NCI-H2081 (cell line): ENCODE data around the gene LRMDA.

Experiments
- DNase-seq, 2 experiments: peaks; one replicate each; lab custom pipeline; 2025; lab: John Stamatoyannopoulos, UW

The LRMDA gene

GRCh38 chr10:75916906-75917305, 485.5 kb downstream of the LRMDA start:
- DNase-seq: no peak

GRCh38 chr10:75919913-75920312, 488.5 kb downstream of the LRMDA start:
- DNase-seq: no peak

GRCh38 chr10:75922435-75922834, 491.0 kb downstream of the LRMDA start:
- DNase-seq: no peak

GRCh38 chr10:75924309-75924902, 493.0 kb downstream of the LRMDA start:
- DNase-seq: no peak

- no peak for DNase-seq
Measured at GRCh38 chr10:75925999-75926398, 494.6 kb downstream of the LRMDA start.

GRCh38 chr10:75926763-75927162, 495.3 kb downstream of the LRMDA start:
- DNase-seq: no peak

GRCh38 chr10:75928231-75928630, 496.8 kb downstream of the LRMDA start:
- no peak for DNase-seq

GRCh38 chr10:75929630-75930161, 498.3 kb downstream of the LRMDA start:
- no peak for DNase-seq

GRCh38 chr10:75932921-75933320, 501.5 kb downstream of the LRMDA start:
- no peak for DNase-seq

GRCh38 chr10:75935240-75935639, 503.8 kb downstream of the LRMDA start:
- no peak for DNase-seq

- peak in 1 of 2 experiments; percentile 46 for DNase-seq
Measured at GRCh38 chr10:75935650-75936400, 504.4 kb downstream of the LRMDA start.

- no peak for DNase-seq
Measured at GRCh38 chr10:75936841-75937240, 505.4 kb downstream of the LRMDA start.

GRCh38 chr10:75937823-75938222, 506.4 kb downstream of the LRMDA start:
- DNase-seq: no peak

- DNase-seq: no peak
Measured at GRCh38 chr10:75938380-75939122, 507.1 kb downstream of the LRMDA start.

GRCh38 chr10:75939541-75939940, 508.1 kb downstream of the LRMDA start:
- no peak for DNase-seq

GRCh38 chr10:75940742-75941141, 509.3 kb downstream of the LRMDA start:
- no peak for DNase-seq

- DNase-seq: peak in 1 of 2 experiments; percentile 17
Measured at GRCh38 chr10:75941223-75941801, 509.9 kb downstream of the LRMDA start.

GRCh38 chr10:75944061-75944460, 512.6 kb downstream of the LRMDA start:
- no peak for DNase-seq

- no peak for DNase-seq
Measured at GRCh38 chr10:75948583-75948982, 517.2 kb downstream of the LRMDA start.

- no peak for DNase-seq
Measured at GRCh38 chr10:75950307-75950706, 518.9 kb downstream of the LRMDA start.

GRCh38 chr10:75950997-75951589, 519.7 kb downstream of the LRMDA start:
- DNase-seq: no peak

- DNase-seq: no peak
Measured at GRCh38 chr10:75951627-75952026, 520.2 kb downstream of the LRMDA start.
